ENCODE measurements around the gene HSPBAP1. TPM values are rescaled to one million over a fixed set of nuclear protein-coding genes. Genes with fewer than 3 reads are reported as not detected.

The HSPBAP1 gene
- total and polyA plus RNA-seq, 2 of the 4 experiments (the other 2 are of a cell fraction): 2.6 to 4.8 TPM

DNA sequence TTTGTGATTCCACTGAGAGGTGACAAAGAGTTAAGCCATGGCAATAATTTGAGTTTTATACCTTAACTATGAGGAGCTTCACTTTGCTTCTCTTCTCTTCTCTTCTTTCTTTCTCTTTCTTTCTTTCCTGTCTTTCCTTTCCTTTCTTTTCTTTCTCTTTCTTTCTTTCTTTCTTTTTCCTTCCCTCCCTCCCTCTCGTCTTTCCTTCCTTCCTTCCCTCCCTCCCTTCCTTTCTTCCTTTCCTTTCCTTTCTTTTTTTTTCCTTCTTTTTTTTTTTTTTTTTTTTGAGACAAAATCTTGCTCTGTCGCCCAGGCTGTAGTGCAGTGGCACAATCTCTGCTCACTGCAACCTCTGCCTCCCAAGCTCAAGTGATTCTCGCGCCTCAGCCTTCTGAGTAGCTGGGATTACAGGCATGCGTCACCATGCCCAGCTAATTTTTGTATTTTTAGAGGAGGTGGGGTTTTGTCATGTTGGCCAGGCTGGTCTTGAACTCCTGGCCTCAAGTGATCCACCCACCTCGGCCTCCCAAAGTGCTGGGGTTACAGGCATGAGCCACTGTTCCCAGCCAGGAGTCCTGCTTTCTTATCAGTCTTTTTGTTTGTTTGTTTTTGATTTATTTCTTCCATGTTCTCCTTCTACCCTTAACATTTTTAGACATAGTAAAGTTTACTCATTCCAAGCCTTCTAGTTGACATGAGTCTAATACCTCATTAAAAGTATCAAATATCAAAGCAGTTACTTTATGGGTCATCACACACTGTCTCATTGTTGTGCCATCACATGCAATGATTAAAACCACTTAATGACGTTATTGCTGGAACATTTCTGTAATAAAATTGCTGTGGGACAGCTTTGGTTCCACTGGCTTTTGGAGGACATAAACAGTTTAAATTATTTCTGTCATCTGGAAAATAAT, 31.1 kb upstream of the HSPBAP1 start:
- peak; percentile 42 for DNase-seq

More for the DNA sequence above, 31.1 kb upstream of the HSPBAP1 start:
- no peak overlapping the region for H3K4ac ChIP-seq (ENCODE audit: low read depth, low read length)
- no peak overlapping the region for H2BK120ac ChIP-seq (ENCODE audit: low read depth, low read length)
- no peak overlapping the region for H2AK9ac ChIP-seq (replicated peaks; ENCODE audit: low read depth, low read length, poor library complexity)
- H3K4me2 ChIP-seq (ENCODE audit: low read depth, low read length): no peak overlapping the region
- no peaks in the 10 kb centered on the region for H4K20me1 ChIP-seq (ENCODE audit: insufficient read depth, low read length)
- no peak overlapping the region for H2AK5ac ChIP-seq (ENCODE audit: low read depth, low read length)
- no peak overlapping the region for H3K27ac ChIP-seq (ENCODE audit: insufficient read depth, low read length)
- H3K9me1 ChIP-seq (ENCODE audit: insufficient read depth, low read length): peaks cover 4% of the 10 kb centered on the region; the same call in 1 of the 2 replicates
- no peak overlapping the region for H4K5ac ChIP-seq (ENCODE audit: low read depth, low read length)
- peak; percentile 32 for ATAC-seq (ENCODE audit: low read depth)
- H2BK15ac ChIP-seq (ENCODE audit: low read depth, low read length): no peak overlapping the region
- peaks cover 5% of the 10 kb centered on the region; the same call in 1 of the 2 replicates for H3K36me3 ChIP-seq (ENCODE audit: control insufficient read depth, insufficient read depth, low read length)
- no peaks in the 10 kb centered on the region for H3K4me1 ChIP-seq (ENCODE audit: control insufficient read depth, insufficient read depth, low read length)
- TF ChIP-seq, protein P1, sequence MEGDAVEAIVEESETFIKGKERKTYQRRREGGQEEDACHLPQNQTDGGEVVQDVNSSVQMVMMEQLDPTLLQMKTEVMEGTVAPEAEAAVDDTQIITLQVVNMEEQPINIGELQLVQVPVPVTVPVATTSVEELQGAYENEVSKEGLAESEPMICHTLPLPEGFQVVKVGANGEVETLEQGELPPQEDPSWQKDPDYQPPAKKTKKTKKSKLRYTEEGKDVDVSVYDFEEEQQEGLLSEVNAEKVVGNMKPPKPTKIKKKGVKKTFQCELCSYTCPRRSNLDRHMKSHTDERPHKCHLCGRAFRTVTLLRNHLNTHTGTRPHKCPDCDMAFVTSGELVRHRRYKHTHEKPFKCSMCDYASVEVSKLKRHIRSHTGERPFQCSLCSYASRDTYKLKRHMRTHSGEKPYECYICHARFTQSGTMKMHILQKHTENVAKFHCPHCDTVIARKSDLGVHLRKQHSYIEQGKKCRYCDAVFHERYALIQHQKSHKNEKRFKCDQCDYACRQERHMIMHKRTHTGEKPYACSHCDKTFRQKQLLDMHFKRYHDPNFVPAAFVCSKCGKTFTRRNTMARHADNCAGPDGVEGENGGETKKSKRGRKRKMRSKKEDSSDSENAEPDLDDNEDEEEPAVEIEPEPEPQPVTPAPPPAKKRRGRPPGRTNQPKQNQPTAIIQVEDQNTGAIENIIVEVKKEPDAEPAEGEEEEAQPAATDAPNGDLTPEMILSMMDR (conservative IDR thresholded peaks at IDR 0.05; ENCODE audit: low read depth, low read length): no peak
- TF ChIP-seq POLR2A (IDR thresholded peaks at IDR 0.05; ENCODE audit: low read depth, low read length) (no peak), CEBPB (IDR thresholded peaks at IDR 0.05; ENCODE audit: low read depth, low read length) (peak; percentile 27; the same call in 1 of the 2 replicates)
- ChIA-PET POLR2A (ENCODE audit: unreplicated experiment) (no interaction called here), CTCF (interaction anchor here (1.1 kb wide), 1 partner anchor 15 kb away, joined by 3 read pairs; no protein-coding TSS in a partner anchor)
- no peak overlapping the region for H3K9ac ChIP-seq (ENCODE audit: low read depth, low read length)
- no peak overlapping the region for H4K8ac ChIP-seq (ENCODE audit: low read depth in 2 of 2, low read length in 2 of 2)
- no peak overlapping the region for H3K23ac ChIP-seq (ENCODE audit: low read depth, low read length)
- H3K56ac ChIP-seq (ENCODE audit: extremely low read depth, insufficient read depth, low read length): no peak overlapping the region
- H3K27me3 ChIP-seq (ENCODE audit: control insufficient read depth, insufficient read depth, low read length): no peaks in the 10 kb centered on the region
- in situ Hi-C loops (cut with MboI; ENCODE audit: low sequenced_read_pairs) (no loop called here), intact Hi-C loops (cut with micrococcal nuclease) (no loop called here), dilution Hi-C loops (cut with HindIII; ENCODE audit: low sequenced_read_pairs, unreplicated experiment) (no loop called here)
- H3K18ac ChIP-seq (ENCODE audit: low read depth, low read length): no peak overlapping the region
- no peak overlapping the region for H2BK20ac ChIP-seq (ENCODE audit: low read depth, low read length)
- no peak overlapping the region for H3K14ac ChIP-seq (replicated peaks; ENCODE audit: low read depth, low read length)
- no TSS peak for BruUV-seq (replicated peaks)
- H3K9me3 ChIP-seq (ENCODE audit: control insufficient read depth, insufficient read depth, low read length): no peaks in the 10 kb centered on the region
- WGBS, 2 experiments (ENCODE audit: extremely low coverage in 2 of 2, insufficient read length in 1 of 2): 100% methylated on average over 1 of the region's 7 CpGs; no CpG with 5 or more reads in 1 of the 2 experiments
- no peak overlapping the region for H4K91ac ChIP-seq (ENCODE audit: insufficient read depth, low read depth, low read length)
- H3K4me3 ChIP-seq (ENCODE audit: insufficient read depth, low read depth, low read length): no peak overlapping the region
- H3K79me1 ChIP-seq (ENCODE audit: low read depth in 1 of 2, low read length in 2 of 2): no peaks in the 10 kb centered on the region
- no peak overlapping the region for H2BK5ac ChIP-seq (ENCODE audit: low read depth, low read length, poor library complexity, severe bottlenecking)
- no peak overlapping the region for H2AFZ ChIP-seq (replicated peaks; ENCODE audit: low read length, poor library complexity)
